Panc1 (cell line): ENCODE data around the gene RTF1. TPM values are rescaled to one million over a fixed set of nuclear protein-coding genes. Genes with fewer than 3 reads are reported as not detected.
A peak's percentile ranks its signal among the peaks of the same experiment; 100 is the strongest.

ENCODE experiments used
- ATAC-seq: fragments of 200-7000 bp; cut with Tn5 transposase; 2 replicates; pipeline ENCODE4 v1.9.1; 2020; ENCODE audit warnings: mild to moderate bottlenecking, moderate library complexity
- BruUV-seq: library from RNA; stranded (reverse); fragments of 400-500 nt; replicated peaks from 2 replicates; lab custom pipeline; 2021; lab: Mats Ljungman, UMichigan
- CTCF ChIA-PET: fragments of 300-600 bp; sonication (Branson Sonifier 250); formaldehyde crosslinking; loops from one replicate; lab custom pipeline; 2022; ENCODE audit warnings: antibody characterized with exemption; lab: Charles Lee
- POLR2A ChIA-PET: fragments of 300-600 bp; sonication (Branson Sonifier 250); formaldehyde crosslinking; loops from one replicate; lab custom pipeline; 2022; ENCODE audit warnings: antibody characterized with exemption; lab: Charles Lee
- DNase-seq: peaks from one replicate; pipeline ENCODE4 v3.0.0-alpha.2; 2010; ENCODE audit warnings: low read depth, low spot score
- H3K27ac ChIP-seq: 2 replicates; pipeline ENCODE4 v1.5.1; 2011; ENCODE audit warnings: mild to moderate bottlenecking, low read length, inconsistent platforms
- H3K27me3 ChIP-seq: fragments of 200-500 bp; sonication (Bioruptor generic); 2 replicates; pipeline ENCODE4 v1.6.0; 2014; ENCODE audit warnings: low read length, inconsistent platforms; ENCODE audit not compliant: control insufficient read depth, insufficient read depth
- H3K36me3 ChIP-seq: fragments of 200-500 bp; sonication (Bioruptor generic); 2 replicates; pipeline ENCODE4 v1.5.1; 2014; ENCODE audit warnings: inconsistent platforms, mild to moderate bottlenecking, low read length, moderate library complexity; ENCODE audit not compliant: control insufficient read depth, insufficient read depth
- H3K4me1 ChIP-seq: 2 replicates; pipeline ENCODE4 v1.5.1; 2011; ENCODE audit warnings: inconsistent platforms, mild to moderate bottlenecking, low read length, moderate library complexity; ENCODE audit not compliant: control insufficient read depth, insufficient read depth
- H3K4me3 ChIP-seq, 2 experiments: 2 replicates each; pipeline ENCODE4 v1.5.1; 2011 to 2012; ENCODE audit warnings: low read depth in 2 of 2, low read length in 2 of 2, mild to moderate bottlenecking in 2 of 2, inconsistent platforms in 1 of 2, moderate library complexity in 1 of 2
- H3K9me3 ChIP-seq: fragments of 200-500 bp; sonication (Bioruptor generic); 2 replicates; pipeline ENCODE4 v1.5.1; 2014; ENCODE audit warnings: low read depth, mild to moderate bottlenecking, inconsistent platforms, low read length, moderate library complexity; ENCODE audit not compliant: control insufficient read depth, insufficient read depth
- CTCF ChIP-seq: fragments of 450-650 bp; IDR thresholded peaks from 2 replicates; pipeline ENCODE4 v1.5.1; 2017; ENCODE audit warnings: mild to moderate bottlenecking
- POLR2AphosphoS5 ChIP-seq: IDR thresholded peaks from 2 replicates; pipeline ENCODE4 v1.6.1; 2012; ENCODE audit warnings: mild to moderate bottlenecking, low read depth, low read length, moderate library complexity
- REST ChIP-seq, 2 experiments: IDR thresholded peaks; 2 replicates each; pipeline ENCODE4 v1.6.1; 2011 to 2012; ENCODE audit warnings: low read depth in 2 of 2, control low read depth in 1 of 2, low read length in 1 of 2, mild to moderate bottlenecking in 1 of 2, moderate library complexity in 1 of 2; ENCODE audit not compliant: insufficient read depth in 1 of 2
- SIN3A ChIP-seq: IDR thresholded peaks from 2 replicates; pipeline ENCODE4 v1.6.1; 2012; ENCODE audit warnings: low read depth, mild to moderate bottlenecking, low read length, moderate library complexity, borderline replicate concordance; ENCODE audit not compliant: insufficient read depth
- TCF7L2 ChIP-seq: IDR thresholded peaks from 2 replicates; pipeline ENCODE4 v1.6.1; 2011; ENCODE audit warnings: mild to moderate bottlenecking, low read depth, low read length, inconsistent platforms
- in situ Hi-C: cut with HindIII; loops from 2 replicates; pipeline ENCODE4 v1.10.0; 2016; ENCODE audit warnings: low sequenced_read_pairs, low pct_unique_long_range_greater_than_20kb
- intact Hi-C: fragments of 100-400 bp; cut with micrococcal nuclease; formaldehyde crosslinking; loops from one replicate; pipeline ENCODE4 v1.10.0; 2022; ENCODE audit not compliant: unreplicated experiment
- total RNA-seq: library from RNA; stranded (reverse); gene quantifications from one replicate; pipeline ENCODE4 v1.2.1, GENCODE V29; 2021; ENCODE audit not compliant: unreplicated experiment

Gene RTF1
- total RNA-seq, 1 experiment from 2014 or later: 43.5 TPM

GRCh38 chr15:41494190-41494921 is 77.5 kb downstream of the RTF1 start:
- H3K4me1 ChIP-seq: 0 out of 2 replicates have a peak, but pooled peaks cover 5% of the 10 kb centered on the region
- no peak for TF ChIP-seq POLR2AphosphoS5
- no peak for TF ChIP-seq SIN3A
- TF ChIP-seq CTCF: no peak
- no peak for TF ChIP-seq TCF7L2
- no peak for TF ChIP-seq REST (IDR thresholded peaks at IDR 0.05; ENCODE audit: insufficient read depth in 1 of 2, low read depth in 2 of 2, low read length in 1 of 2)
- in situ Hi-C loops (no loop called here), intact Hi-C loops (no loop called here)
- H3K27me3 ChIP-seq: no peaks in the 10 kb centered on the region
- ChIA-PET POLR2A (interaction anchor here (0.6 kb wide), 1 partner anchor 126 kb away, joined by 8 read pairs; no protein-coding TSS in a partner anchor), CTCF (interaction anchor here (0.6 kb wide), 1 partner anchor 30 kb away, joined by 3 read pairs; no protein-coding TSS in a partner anchor)
- DNase-seq (no peak), ATAC-seq (peak; percentile 55)
- peak overlapping the region; percentile 62 to 65 for H3K4me3 ChIP-seq
- H3K27ac ChIP-seq: no peak overlapping the region
- BruUV-seq: no TSS peak
- no peaks in the 10 kb centered on the region for H3K36me3 ChIP-seq
- H3K9me3 ChIP-seq: no peaks in the 10 kb centered on the region

- no peak for ATAC-seq
- Histone ChIP-seq H3K9me3 (no peaks in the 10 kb centered on the region), H3K4me3 (peak overlapping the region in 1 of 2 experiments; percentile 62; a peak in 3 of 4 replicates), H3K27ac (no peak overlapping the region), H3K36me3 (no peaks in the 10 kb centered on the region), H3K4me1 (0 out of 2 replicates have a peak, but pooled peaks cover 5% of the 10 kb centered on the region), H3K27me3 (no peaks in the 10 kb centered on the region)
- no TSS peak for BruUV-seq
- CTCF ChIA-PET: no interaction called here
- in situ Hi-C loops: no loop called here
- intact Hi-C loops: no loop called here
- DNase-seq: no peak
- POLR2A ChIA-PET: no interaction called here
- TF ChIP-seq SIN3A (no peak), TCF7L2 (no peak)
These were observed 78.2 kb downstream of the RTF1 start for GRCh38 chr15:41494922-41495735.
